ENCODE data around the gene CC2D1B. TPM values are rescaled to one million over a fixed set of nuclear protein-coding genes. Genes with fewer than 3 reads are reported as not detected.

Gene CC2D1B
- polyA plus RNA-seq, 1 experiment, result 18.9 TPM

DNA sequence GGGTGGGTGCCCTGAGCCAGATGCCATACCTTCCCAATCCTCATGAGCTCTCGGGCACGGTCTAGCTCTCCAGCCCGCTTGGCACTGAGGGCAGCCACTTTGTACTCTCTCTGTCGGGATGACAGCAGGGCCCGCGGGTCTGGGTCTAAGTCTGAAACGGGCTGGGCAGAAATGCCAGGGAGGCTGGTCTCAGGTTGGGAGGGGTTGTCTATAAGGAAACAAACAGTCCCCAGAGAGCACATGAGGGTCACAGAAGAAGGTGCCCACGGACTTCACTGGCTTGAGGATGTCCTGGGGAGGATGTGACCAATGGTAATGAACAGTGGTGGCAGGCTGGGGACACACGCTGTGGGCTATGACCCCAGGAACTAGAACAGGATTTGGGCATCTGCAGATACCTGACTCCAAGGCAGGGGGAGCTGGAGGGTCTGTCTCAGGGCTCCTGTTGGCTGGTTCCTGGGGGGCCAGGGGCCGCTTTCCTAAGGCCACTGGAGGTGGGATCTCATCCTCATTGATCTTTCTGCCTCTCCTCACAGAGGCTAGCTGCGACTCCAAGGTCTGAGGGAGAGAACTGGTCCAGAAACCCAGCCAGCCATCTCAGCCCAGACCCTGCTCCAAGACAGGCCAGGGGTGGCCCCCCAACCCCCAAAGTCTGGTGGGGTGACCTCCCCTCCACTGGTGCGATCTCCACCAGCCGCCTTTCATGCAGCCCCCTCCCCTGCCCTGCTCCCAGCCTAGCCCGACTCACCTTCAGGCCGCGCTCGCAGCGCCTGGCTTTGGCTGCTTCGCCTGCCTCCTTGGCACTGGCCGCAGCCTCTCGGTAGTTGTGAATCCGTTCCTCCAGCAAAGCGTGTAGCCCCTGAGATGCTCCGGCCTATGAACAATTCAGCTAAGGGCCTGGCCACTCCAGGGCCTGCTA, 6.1 kb downstream of the CC2D1B start:
- H3K27me3 ChIP-seq (ENCODE audit: control insufficient read depth, insufficient read depth, low read length), result no peaks in the 10 kb centered on the region
- peaks cover 70% of the 10 kb centered on the region for H3K36me3 ChIP-seq (ENCODE audit: control insufficient read depth, insufficient read depth, low read length)
- no peak for DNase-seq (ENCODE audit: low read depth)
- TF ChIP-seq, protein P1, sequence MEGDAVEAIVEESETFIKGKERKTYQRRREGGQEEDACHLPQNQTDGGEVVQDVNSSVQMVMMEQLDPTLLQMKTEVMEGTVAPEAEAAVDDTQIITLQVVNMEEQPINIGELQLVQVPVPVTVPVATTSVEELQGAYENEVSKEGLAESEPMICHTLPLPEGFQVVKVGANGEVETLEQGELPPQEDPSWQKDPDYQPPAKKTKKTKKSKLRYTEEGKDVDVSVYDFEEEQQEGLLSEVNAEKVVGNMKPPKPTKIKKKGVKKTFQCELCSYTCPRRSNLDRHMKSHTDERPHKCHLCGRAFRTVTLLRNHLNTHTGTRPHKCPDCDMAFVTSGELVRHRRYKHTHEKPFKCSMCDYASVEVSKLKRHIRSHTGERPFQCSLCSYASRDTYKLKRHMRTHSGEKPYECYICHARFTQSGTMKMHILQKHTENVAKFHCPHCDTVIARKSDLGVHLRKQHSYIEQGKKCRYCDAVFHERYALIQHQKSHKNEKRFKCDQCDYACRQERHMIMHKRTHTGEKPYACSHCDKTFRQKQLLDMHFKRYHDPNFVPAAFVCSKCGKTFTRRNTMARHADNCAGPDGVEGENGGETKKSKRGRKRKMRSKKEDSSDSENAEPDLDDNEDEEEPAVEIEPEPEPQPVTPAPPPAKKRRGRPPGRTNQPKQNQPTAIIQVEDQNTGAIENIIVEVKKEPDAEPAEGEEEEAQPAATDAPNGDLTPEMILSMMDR (IDR thresholded peaks at IDR 0.05; ENCODE audit: insufficient read depth, low read depth, low read length), result no peak
- H3K4me3 ChIP-seq (ENCODE audit: low read depth, low read length), result no peak overlapping the region
- POLR2A ChIA-PET, result no interaction called here
- CTCF ChIA-PET, result no interaction called here

DNA sequence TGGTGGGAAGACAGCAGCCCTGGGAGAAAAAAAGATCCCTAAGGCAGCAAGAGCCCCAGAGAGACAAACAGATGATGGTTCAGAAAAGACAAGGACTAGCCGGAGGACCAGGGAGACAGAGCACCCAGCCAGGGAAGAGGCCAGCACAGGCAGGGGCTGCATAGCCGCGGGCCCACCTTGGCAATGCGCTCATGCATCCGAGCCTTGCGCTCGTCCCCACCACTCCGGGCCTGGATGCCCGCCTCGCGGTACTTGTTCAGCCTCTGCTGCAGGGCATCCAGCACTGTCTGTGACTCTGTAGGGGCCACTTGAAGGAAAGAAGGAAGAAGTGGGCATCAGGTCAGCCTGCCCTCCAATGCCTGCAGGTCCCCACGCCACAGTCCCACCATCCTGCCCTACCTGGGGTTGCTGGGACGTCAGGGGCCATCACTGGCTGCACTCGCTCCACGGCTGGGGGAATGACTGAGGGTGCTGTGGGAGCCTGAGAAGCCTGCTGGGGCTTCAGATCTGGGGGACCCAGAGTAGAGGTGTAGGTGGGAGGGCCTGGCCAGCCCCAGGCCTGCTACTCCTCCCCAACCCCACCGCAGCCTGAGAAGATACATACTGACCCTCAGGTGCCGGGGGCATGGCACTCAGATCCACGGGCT, 7.0 kb downstream of the CC2D1B start:
- DNase-seq (ENCODE audit: low read depth), result no peak
- Histone ChIP-seq H3K36me3 (ENCODE audit: control insufficient read depth, insufficient read depth, low read length) (peaks cover 73% of the 10 kb centered on the region), H3K4me3 (ENCODE audit: low read depth, low read length) (no peak overlapping the region), H3K27me3 (ENCODE audit: control insufficient read depth, insufficient read depth, low read length) (no peaks in the 10 kb centered on the region)
- CTCF ChIA-PET, result no interaction called here
- POLR2A ChIA-PET, result no interaction called here
- TF ChIP-seq, protein P1 (IDR thresholded peaks at IDR 0.05; ENCODE audit: insufficient read depth, low read depth, low read length), result no peak

DNA sequence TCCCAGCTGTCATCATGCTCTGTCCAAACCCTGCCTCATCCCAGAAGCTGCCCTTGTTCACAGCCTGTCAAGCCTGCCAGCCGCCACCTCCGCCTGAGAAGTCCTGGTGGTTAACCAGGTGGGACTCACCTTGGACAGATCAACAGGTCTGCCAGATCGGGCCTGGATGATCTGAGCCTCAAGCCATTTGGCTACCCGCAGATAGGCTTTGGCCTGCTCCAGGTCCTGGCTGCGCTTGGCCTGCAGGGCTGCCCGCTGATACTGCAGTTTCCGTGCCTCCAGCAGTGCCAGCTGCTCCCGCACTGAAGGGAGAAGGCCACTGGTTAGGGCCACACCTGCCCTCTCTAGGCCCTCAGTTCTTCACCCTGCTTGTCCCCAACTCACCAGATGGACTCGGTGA, 8.6 kb downstream of the CC2D1B start:
- no peak for DNase-seq (ENCODE audit: low read depth)
- TF ChIP-seq, protein P1 (IDR thresholded peaks at IDR 0.05; ENCODE audit: insufficient read depth, low read depth, low read length), result no peak
- Histone ChIP-seq H3K36me3 (ENCODE audit: control insufficient read depth, insufficient read depth, low read length) (peaks cover 81% of the 10 kb centered on the region), H3K27me3 (ENCODE audit: control insufficient read depth, insufficient read depth, low read length) (no peaks in the 10 kb centered on the region), H3K4me3 (ENCODE audit: low read depth, low read length) (no peak overlapping the region)
- ChIA-PET POLR2A (no interaction called here), CTCF (interaction anchor here (0.5 to 1.0 kb wide), 2 partner anchors 40 to 231 kb away, joined by 3 read pairs; no protein-coding TSS in a partner anchor)

DNA sequence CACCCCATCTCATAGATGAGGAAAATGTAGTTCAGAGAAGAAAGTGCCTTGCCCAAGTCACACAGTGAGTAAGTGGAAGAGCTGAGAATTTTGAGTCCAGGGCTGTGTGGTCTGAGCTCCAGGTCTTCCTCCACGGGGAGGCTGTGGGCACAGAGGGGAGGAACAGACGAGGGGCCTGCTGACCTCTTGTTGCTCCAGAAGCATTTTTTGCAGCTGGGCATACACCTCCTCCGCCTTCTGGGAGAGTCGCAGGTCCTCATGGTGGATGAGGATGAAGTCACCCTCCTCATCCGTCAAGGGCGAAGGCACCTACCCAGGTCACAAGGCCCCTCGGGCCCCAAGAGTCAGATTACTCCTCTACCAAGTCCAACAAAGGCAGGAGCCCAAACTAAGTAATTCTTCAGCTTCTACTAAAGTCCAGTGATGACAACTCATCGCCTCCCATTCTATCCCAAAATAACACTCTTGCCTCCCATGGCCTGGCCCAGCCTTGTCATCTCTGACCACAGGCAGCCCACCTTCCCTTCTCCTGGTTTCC, 9.1 kb downstream of the CC2D1B start:
- Histone ChIP-seq H3K4me3 (ENCODE audit: low read depth, low read length) (no peak overlapping the region), H3K27me3 (ENCODE audit: control insufficient read depth, insufficient read depth, low read length) (no peaks in the 10 kb centered on the region), H3K36me3 (ENCODE audit: control insufficient read depth, insufficient read depth, low read length) (peaks cover 76% of the 10 kb centered on the region)
- ChIA-PET POLR2A (no interaction called here), CTCF (interaction anchor here (1.0 kb wide), 1 partner anchor 230 kb away, joined by 3 read pairs; no protein-coding TSS in a partner anchor)
- TF ChIP-seq, protein P1 (IDR thresholded peaks at IDR 0.05; ENCODE audit: insufficient read depth, low read depth, low read length), result no peak
- DNase-seq (ENCODE audit: low read depth), result no peak
